Endothelial cell of umbilical vein (primary cell): ENCODE measurements around the gene ATP5F1B. TPM values are rescaled to one million over a fixed set of nuclear protein-coding genes. Genes with fewer than 3 reads are reported as not detected.

Source experiments
- BruUV-seq: library from RNA; stranded (reverse); fragments of 400-500 nt; replicated peaks from 2 replicates; lab custom pipeline; 2021; lab: Mats Ljungman, UMichigan
- CTCF ChIA-PET: fragments of 300-600, 350-600 bp; sonication (Branson Sonifier 250); formaldehyde crosslinking; loops from one replicate; lab custom pipeline; 2021; ENCODE audit warnings: antibody characterized with exemption, inconsistent platforms; lab: Charles Lee
- POLR2A ChIA-PET: fragments of 300-600, 350-600 bp; sonication (Branson Sonifier 250); formaldehyde crosslinking; loops from one replicate; lab custom pipeline; 2021; ENCODE audit warnings: antibody characterized with exemption, inconsistent platforms; lab: Charles Lee
- DNase-seq: peaks from one replicate; pipeline ENCODE4 v3.0.0-alpha.2; 2011; ENCODE audit warnings: low read depth, low spot score
- FAIRE-seq: peaks from 2 replicates; lab custom pipeline; 2011; peaks lifted over from hg19 to GRCh38; lab: Jason Lieb, UNC
- H2AFZ ChIP-seq: 2 replicates; pipeline ENCODE4 v1.6.0; 2012; ENCODE audit warnings: low read depth, low read length, control low read depth, inconsistent platforms
- H3K27ac ChIP-seq: 2 replicates; pipeline ENCODE4 v1.5.1; 2011; ENCODE audit warnings: low read depth, mild to moderate bottlenecking, control low read depth, low read length, moderate library complexity; ENCODE audit not compliant: insufficient read depth
- H3K27me3 ChIP-seq, 2 experiments: 2 replicates each; pipeline versions ENCODE4 v1.6.0 to v1.6.1; 2011; ENCODE audit warnings: low read length in 2 of 2, mixed read lengths in 1 of 2; ENCODE audit not compliant: control insufficient read depth in 2 of 2, insufficient read depth in 2 of 2
- H3K36me3 ChIP-seq, 2 experiments: 2 replicates in 1 of 2; 3 replicates in 1 of 2; pipeline ENCODE4 v1.5.1; 2011; ENCODE audit warnings: low read length in 2 of 2, mild to moderate bottlenecking in 1 of 2, moderate library complexity in 1 of 2; ENCODE audit not compliant: control insufficient read depth in 2 of 2, insufficient read depth in 2 of 2; ENCODE audit errors: extremely low read depth in 1 of 2
- H3K4me1 ChIP-seq: 3 replicates; pipeline ENCODE4 v1.5.1; 2011; ENCODE audit warnings: mild to moderate bottlenecking, low read length; ENCODE audit not compliant: control insufficient read depth, insufficient read depth; ENCODE audit errors: extremely low read depth
- H3K4me2 ChIP-seq: 2 replicates; pipeline ENCODE4 v1.6.1; 2011; ENCODE audit warnings: low read length, control low read depth, mixed read lengths; ENCODE audit not compliant: insufficient read depth
- H3K4me3 ChIP-seq, 3 experiments: fragments of 200-600 bp in 1 of 3; sonication (generic), shearing (Covaris generic) in 1 of 3; replicated peaks in 1 of 3; 2 replicates each; pipeline ENCODE4 v1.5.1; 2011 to 2016; ENCODE audit warnings: control low read depth in 3 of 3, low read length in 3 of 3, mild to moderate bottlenecking in 2 of 3, inconsistent platforms in 1 of 3, low read depth in 1 of 3, moderate library complexity in 1 of 3; ENCODE audit not compliant: insufficient read depth in 1 of 3
- H3K79me2 ChIP-seq: 2 replicates; pipeline ENCODE4 v1.6.0; 2012; ENCODE audit warnings: low read length, inconsistent platforms; ENCODE audit not compliant: control insufficient read depth, insufficient read depth
- H3K9ac ChIP-seq: replicated peaks from 2 replicates; pipeline ENCODE3; 2011; ENCODE audit warnings: low read length, control low read depth; ENCODE audit not compliant: insufficient read depth; ENCODE audit errors: extremely low read depth
- H3K9me1 ChIP-seq: replicated peaks from 3 replicates; pipeline ENCODE4 v1.6.0; 2011; ENCODE audit warnings: mild to moderate bottlenecking, low read length; ENCODE audit not compliant: control insufficient read depth, insufficient read depth; ENCODE audit errors: extremely low read depth
- H3K9me3 ChIP-seq: replicated peaks from 2 replicates; pipeline ENCODE4 v1.5.1; 2012; ENCODE audit warnings: low read length, inconsistent platforms; ENCODE audit not compliant: control insufficient read depth, insufficient read depth
- H4K20me1 ChIP-seq: replicated peaks from 2 replicates; pipeline ENCODE3; 2011; ENCODE audit warnings: mild to moderate bottlenecking, low read length; ENCODE audit not compliant: control insufficient read depth, insufficient read depth; ENCODE audit errors: extremely low read depth
- CTCF ChIP-seq, 2 donors: IDR thresholded peaks; 1 replicate in 1 of 2; 2 replicates in 1 of 2; pipeline ENCODE4 v1.5.1; 2011; ENCODE audit warnings: low read length in 2 of 2, mild to moderate bottlenecking in 2 of 2, moderate library complexity in 2 of 2, control low read depth in 1 of 2, inconsistent platforms in 1 of 2, low read depth in 1 of 2; ENCODE audit not compliant: insufficient read depth in 1 of 2; ENCODE audit errors: extremely low read depth in 1 of 2
- EZH2 ChIP-seq: IDR thresholded peaks from 2 replicates; pipeline ENCODE4 v1.6.1; 2012; ENCODE audit warnings: borderline replicate concordance, low read depth, mild to moderate bottlenecking, moderate library complexity, low read length, inconsistent platforms; ENCODE audit not compliant: severe bottlenecking
- GATA2 ChIP-seq: IDR thresholded peaks from 2 replicates; pipeline ENCODE4 v1.7.0; 2011; ENCODE audit warnings: low read depth, mild to moderate bottlenecking, moderate library complexity, mixed read lengths, low read length; ENCODE audit not compliant: insufficient read length, insufficient read depth
- JUN ChIP-seq: IDR thresholded peaks from 2 replicates; pipeline ENCODE4 v1.6.1; 2011; ENCODE audit warnings: borderline replicate concordance, low read depth; ENCODE audit not compliant: insufficient read length, insufficient read depth
- MAX ChIP-seq: IDR thresholded peaks from 2 replicates; pipeline ENCODE4 v1.6.1; 2011; ENCODE audit not compliant: insufficient read depth, insufficient read length
- MYC ChIP-seq: IDR thresholded peaks from one replicate; pipeline ENCODE4 v1.6.1; 2011; ENCODE audit warnings: mild to moderate bottlenecking, low read depth, low read length
- POLR2A ChIP-seq: IDR thresholded peaks from 2 replicates; pipeline ENCODE4 v1.6.1; 2012; ENCODE audit warnings: low read depth, mild to moderate bottlenecking, control low read depth, low read length
- POLR2AphosphoS5 ChIP-seq: IDR thresholded peaks from 2 replicates; pipeline ENCODE4 v1.6.1; 2012; ENCODE audit warnings: low read depth, mild to moderate bottlenecking, control low read depth, low read length, moderate library complexity; ENCODE audit not compliant: insufficient read depth
- dilution Hi-C: fragments of 300-500 bp; cut with MboI; formaldehyde crosslinking; loops from one replicate; pipeline ENCODE4 v1.15.0; 2019; ENCODE audit warnings: low sequenced_read_pairs; ENCODE audit not compliant: extremely low pct_ligation_motif_present
- intact Hi-C: fragments of 100-400 bp; cut with micrococcal nuclease; formaldehyde crosslinking; loops from one replicate; pipeline ENCODE4 v1.10.0; 2022
- polyA plus RNA-seq, 4 experiments: library from polyadenylated mRNA; depleted of rRNA in 3 of 4; stranded (reverse) in 3 of 4; unstranded in 1 of 4; fragments of >200 nt; gene quantifications; 2 replicates each; pipeline versions ENCODE4 v1.2.1 to v1.2.3, GENCODE V29; 2011 to 2012; ENCODE audit warnings: missing spikeins in 1 of 4
- total RNA-seq: library from RNA; stranded (reverse); gene quantifications from 2 replicates; pipeline ENCODE4 v1.2.3, GENCODE V29; 2021

The ATP5F1B gene
- total and polyA plus RNA-seq, 2 donors (not counting 3 experiments of a cell fraction or from before 2014, with no cell fraction given), result 590 to 829 TPM

- intact Hi-C loops (no loop called here), dilution Hi-C loops (no loop called here)
- Histone ChIP-seq H3K4me3 (no peak overlapping the region), H3K27me3 (no peaks in the 10 kb centered on the region), H3K79me2 (no peaks in the 10 kb centered on the region), H3K36me3 (peaks cover 54 to 70% of the 10 kb centered on the region in 2 experiments), H3K9ac (no peak overlapping the region), H3K4me2 (no peak overlapping the region), H2AFZ (no peak overlapping the region), H3K4me1 (no peaks in the 10 kb centered on the region), H4K20me1 (no peaks in the 10 kb centered on the region), H3K9me1 (no peaks in the 10 kb centered on the region), H3K9me3 (no peaks in the 10 kb centered on the region), H3K27ac (no peak overlapping the region)
- ChIA-PET CTCF (interaction anchor here (0.6 to 7.1 kb wide), 7 partner anchors 9 to 88 kb away, joined by 3 to 90 read pairs (median 6); no protein-coding TSS in a partner anchor), POLR2A (interaction anchor here (0.7 to 0.8 kb wide), 2 partner anchors 18 to 34 kb away, joined by 3 read pairs; no protein-coding TSS in a partner anchor)
- no peak for FAIRE-seq
- no peak for DNase-seq
- TF ChIP-seq POLR2AphosphoS5 (no peak), MYC (no peak), JUN (no peak), MAX (no peak), GATA2 (no peak)
- no TSS peak for BruUV-seq
Observed at GRCh38 chr12:56602239-56602638, 43.5 kb downstream of the ATP5F1B start.

- dilution Hi-C loops, result no loop called here
- peak; percentile 36 for DNase-seq
- no peak for FAIRE-seq
Observed at GRCh38 chr12:56601503-56601902, 44.3 kb downstream of the ATP5F1B start.

More at GRCh38 chr12:56601503-56601902, 44.3 kb downstream of the ATP5F1B start:
- Histone ChIP-seq H3K9me3 (no peaks in the 10 kb centered on the region), H3K9ac (no peak overlapping the region), H2AFZ (no peak overlapping the region), H3K27ac (no peak overlapping the region), H3K79me2 (no peaks in the 10 kb centered on the region), H3K27me3 (no peaks in the 10 kb centered on the region), H3K4me1 (no peaks in the 10 kb centered on the region), H3K4me3 (no peak overlapping the region), H4K20me1 (no peaks in the 10 kb centered on the region), H3K4me2 (no peak overlapping the region), H3K9me1 (no peaks in the 10 kb centered on the region), H3K36me3 (peaks cover 53 to 65% of the 10 kb centered on the region in 2 experiments)
- ChIA-PET POLR2A (interaction anchor here (0.8 kb wide), 1 partner anchor 35 kb away, joined by 3 read pairs; no protein-coding TSS in a partner anchor), CTCF (interaction anchor here (1.0 to 7.1 kb wide), 6 partner anchors 10 to 87 kb away, joined by 3 to 90 read pairs (median 7); no protein-coding TSS in a partner anchor)
- intact Hi-C loops, result loop anchor here (1.0 kb wide), 1 partner anchor 35 kb away; no protein-coding TSS in a partner anchor
- TF ChIP-seq EZH2 (no peak), CTCF (IDR thresholded peaks at IDR 0.05; ENCODE audit: extremely low read depth in 1 of 2, insufficient read depth in 1 of 2, low read depth in 1 of 2, low read length in 2 of 2) (peak in 1 of 2 donors; percentile 36), POLR2A (no peak)
- no TSS peak for BruUV-seq
